Keratinocyte (primary cell): ENCODE data around the gene TMBIM1.

Experiments used
- EZH2 ChIP-seq: IDR thresholded peaks from one replicate; pipeline ENCODE4 v1.6.1; 2012; ENCODE audit warnings: inconsistent platforms, mild to moderate bottlenecking, low read length, moderate library complexity
- TF ChIP-seq, protein P1 (sequence below), 3 experiments: IDR thresholded peaks in 1 of 3; conservative IDR thresholded peaks in 1 of 3; optimal IDR thresholded peaks in 1 of 3; 2 replicates in 2 of 3; 3 replicates in 1 of 3; pipeline versions ENCODE3 to v1.5.1; 2011; ENCODE audit warnings: low read length in 3 of 3, mild to moderate bottlenecking in 3 of 3, moderate library complexity in 2 of 3, control low read depth in 1 of 3, inconsistent platforms in 1 of 3; ENCODE audit not compliant: insufficient read depth in 2 of 3; ENCODE audit errors: extremely low read depth in 1 of 3

- TF ChIP-seq, protein P1, sequence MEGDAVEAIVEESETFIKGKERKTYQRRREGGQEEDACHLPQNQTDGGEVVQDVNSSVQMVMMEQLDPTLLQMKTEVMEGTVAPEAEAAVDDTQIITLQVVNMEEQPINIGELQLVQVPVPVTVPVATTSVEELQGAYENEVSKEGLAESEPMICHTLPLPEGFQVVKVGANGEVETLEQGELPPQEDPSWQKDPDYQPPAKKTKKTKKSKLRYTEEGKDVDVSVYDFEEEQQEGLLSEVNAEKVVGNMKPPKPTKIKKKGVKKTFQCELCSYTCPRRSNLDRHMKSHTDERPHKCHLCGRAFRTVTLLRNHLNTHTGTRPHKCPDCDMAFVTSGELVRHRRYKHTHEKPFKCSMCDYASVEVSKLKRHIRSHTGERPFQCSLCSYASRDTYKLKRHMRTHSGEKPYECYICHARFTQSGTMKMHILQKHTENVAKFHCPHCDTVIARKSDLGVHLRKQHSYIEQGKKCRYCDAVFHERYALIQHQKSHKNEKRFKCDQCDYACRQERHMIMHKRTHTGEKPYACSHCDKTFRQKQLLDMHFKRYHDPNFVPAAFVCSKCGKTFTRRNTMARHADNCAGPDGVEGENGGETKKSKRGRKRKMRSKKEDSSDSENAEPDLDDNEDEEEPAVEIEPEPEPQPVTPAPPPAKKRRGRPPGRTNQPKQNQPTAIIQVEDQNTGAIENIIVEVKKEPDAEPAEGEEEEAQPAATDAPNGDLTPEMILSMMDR (optimal IDR thresholded peaks at IDR 0.05 in 1 of 3, IDR thresholded peaks at IDR 0.05 in 1 of 3, conservative IDR thresholded peaks at IDR 0.05 in 1 of 3; ENCODE audit: extremely low read depth in 1 of 3, insufficient read depth in 2 of 3, low read length in 3 of 3): no peak
- no peak for TF ChIP-seq EZH2
Observed at GRCh38 chr2:218266316-218266979, 25.9 kb downstream of the TMBIM1 start.
